Islet of Langerhans (tissue), 1 donor: Measurements from ENCODE around the gene SGSM2.

Source experiments
- FAIRE-seq: peaks from one replicate; lab custom pipeline; 2011; peaks lifted over from hg19 to GRCh38; lab: Jason Lieb, UNC

The SGSM2 gene

DNA sequence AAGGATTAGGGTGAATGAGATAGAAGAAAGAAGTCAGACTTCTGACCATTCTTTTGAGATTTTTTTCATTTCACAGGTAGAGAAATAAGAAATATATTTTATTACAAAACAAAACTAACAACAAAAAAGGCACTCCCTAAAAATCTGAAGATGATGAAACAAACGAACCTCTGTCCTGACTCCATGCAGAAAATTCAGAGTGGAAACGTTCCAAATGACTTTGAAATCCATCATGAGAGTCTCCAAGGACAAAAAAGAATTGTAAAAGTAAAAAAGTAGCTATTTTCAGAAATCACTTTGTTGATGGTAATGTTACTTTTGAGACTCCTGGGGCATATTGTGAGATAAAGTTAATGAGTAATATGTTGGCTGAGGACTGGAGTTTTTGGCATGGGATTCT lies 89.9 kb downstream of the SGSM2 start:
- no peak for FAIRE-seq

DNA sequence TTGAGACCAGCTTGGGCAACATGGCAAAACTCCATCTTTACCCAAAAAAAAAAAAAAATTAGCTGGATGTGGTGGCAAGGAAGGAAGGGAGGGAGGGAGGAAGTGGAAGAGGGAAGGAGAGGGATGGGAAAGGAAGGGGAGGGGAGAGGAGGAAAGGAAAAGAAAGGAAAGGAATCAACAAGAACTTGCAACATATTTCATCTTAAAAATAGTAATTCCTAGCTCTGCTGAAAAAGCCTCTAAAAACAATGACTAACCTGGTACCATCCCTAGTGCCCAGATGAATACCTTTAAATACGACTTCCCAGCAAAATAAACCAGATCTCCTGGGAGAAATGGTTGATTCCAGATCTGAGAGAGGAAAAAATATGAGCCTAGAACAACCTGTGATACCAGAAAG lies 90.6 kb downstream of the SGSM2 start:
- no peak for FAIRE-seq
